ENCODE results near the gene PHKB. TPM values are rescaled to one million over a fixed set of nuclear protein-coding genes. Genes with fewer than 3 reads are reported as not detected.

PHKB gene
- total and polyA plus RNA-seq, 2 of the 8 experiments (the other 6 are each of a cell fraction or from before 2014, with no cell fraction given), result 18.6 to 38.3 TPM

GRCh38 chr16:47722046-47722445, 260.9 kb downstream of the PHKB start (continued):
- no peak for TF ChIP-seq CHD7 (IDR thresholded peaks at IDR 0.05; ENCODE audit: insufficient replicate concordance, low read length)
- TF ChIP-seq SIRT6 (IDR thresholded peaks at IDR 0.05; ENCODE audit: low read length), result no peak
- TF ChIP-seq, protein P1, sequence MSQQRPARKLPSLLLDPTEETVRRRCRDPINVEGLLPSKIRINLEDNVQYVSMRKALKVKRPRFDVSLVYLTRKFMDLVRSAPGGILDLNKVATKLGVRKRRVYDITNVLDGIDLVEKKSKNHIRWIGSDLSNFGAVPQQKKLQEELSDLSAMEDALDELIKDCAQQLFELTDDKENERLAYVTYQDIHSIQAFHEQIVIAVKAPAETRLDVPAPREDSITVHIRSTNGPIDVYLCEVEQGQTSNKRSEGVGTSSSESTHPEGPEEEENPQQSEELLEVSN (IDR thresholded peaks at IDR 0.05), result no peak

Measured in H1 (cell line).